SK-N-MC (cell line): ENCODE data around the gene CCDC88B.
"Not testable (repeated sequence)": the region's sequence is repeated elsewhere in the genome, so short reads cannot be mapped to it uniquely, and the experiment has no call there.

Experiments
- DNase-seq: peaks from one replicate; pipeline ENCODE4 v3.0.0-alpha.2; 2011; ENCODE audit warnings: low read depth, low spot score
- H3K27ac ChIP-seq: fragments of 200-600 bp; sonication (generic); 2 replicates; pipeline ENCODE4 v1.5.1; 2016; ENCODE audit warnings: mixed run types
- H3K36me3 ChIP-seq: fragments of 200-600 bp; sonication (generic); 2 replicates; pipeline ENCODE4 v1.6.1; 2017; ENCODE audit warnings: antibody characterized with exemption, low read length, mixed read lengths; ENCODE audit not compliant: insufficient read depth
- H3K4me3 ChIP-seq: fragments of 200-600 bp; sonication (generic); 2 replicates; pipeline ENCODE4 v1.5.1; 2016
- H3K9ac ChIP-seq: fragments of 200-600 bp; sonication (generic); 2 replicates; pipeline ENCODE4 v1.8.0; 2017; ENCODE audit warnings: mixed run types, mixed read lengths; ENCODE audit not compliant: insufficient read length
- H3K9me3 ChIP-seq: fragments of 200-600 bp; sonication (generic); 2 replicates; pipeline ENCODE4 v1.6.1; 2017; ENCODE audit warnings: low read depth, mild to moderate bottlenecking, antibody characterized with exemption, low read length, moderate library complexity, mixed read lengths
- EZH2 ChIP-seq: fragments of 200-600 bp; sonication (generic); IDR thresholded peaks from one replicate; pipeline ENCODE4 v1.6.1; 2017; ENCODE audit warnings: antibody characterized with exemption
- FOXP2 ChIP-seq: optimal IDR thresholded peaks from 2 replicates; pipeline ENCODE3; 2011; ENCODE audit warnings: mild to moderate bottlenecking, moderate library complexity; ENCODE audit not compliant: insufficient read depth; ENCODE audit errors: extremely low read length, control extremely low read depth
- POLR2AphosphoS5 ChIP-seq: IDR thresholded peaks from 2 replicates; pipeline ENCODE4 v1.6.1; 2012; ENCODE audit warnings: mild to moderate bottlenecking, low read depth, low read length, borderline replicate concordance

Gene CCDC88B

DNA sequence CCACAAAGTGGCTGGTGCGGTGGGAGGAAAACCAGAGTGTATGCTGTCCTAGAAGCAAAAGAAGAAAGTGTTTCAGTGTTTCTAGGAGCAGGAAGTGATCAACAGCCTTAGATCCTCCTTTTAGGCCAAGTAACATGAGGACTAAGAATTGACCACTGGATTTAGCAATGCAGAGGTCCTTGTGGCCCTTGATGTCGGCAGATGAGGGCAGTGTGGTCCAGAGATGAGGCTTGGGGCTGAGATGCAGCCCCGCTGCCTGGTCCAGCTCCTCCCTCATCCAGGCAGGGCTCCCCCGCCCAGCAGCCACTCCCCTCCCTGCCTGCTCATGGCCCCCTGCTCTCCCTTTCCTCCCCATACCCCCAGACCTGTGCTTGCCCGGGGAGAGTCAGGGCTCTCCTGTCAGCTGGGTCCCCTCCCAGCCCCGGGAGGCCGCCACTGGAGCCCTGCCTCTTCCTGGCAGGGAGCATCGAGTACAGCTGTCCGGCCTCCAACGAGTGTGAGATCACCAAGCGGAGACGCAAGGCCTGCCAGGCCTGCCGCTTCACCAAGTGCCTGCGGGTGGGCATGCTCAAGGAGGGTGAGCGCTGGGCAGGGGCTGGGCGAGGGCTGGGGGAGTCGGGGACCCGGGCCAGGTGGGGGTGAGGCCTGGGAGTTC is 26.4 kb upstream of the CCDC88B start:
- no peak overlapping the region for H3K9ac ChIP-seq
- H3K27ac ChIP-seq: no peak overlapping the region
- TF ChIP-seq EZH2: no peak
- TF ChIP-seq FOXP2: no peak
- no peak for TF ChIP-seq POLR2AphosphoS5
- H3K36me3 ChIP-seq: peaks cover 5% of the 10 kb centered on the region; the same call in 1 of the 2 replicates
- no peaks in the 10 kb centered on the region for H3K9me3 ChIP-seq
- H3K4me3 ChIP-seq: no peak overlapping the region
- DNase-seq: no peak

DNA sequence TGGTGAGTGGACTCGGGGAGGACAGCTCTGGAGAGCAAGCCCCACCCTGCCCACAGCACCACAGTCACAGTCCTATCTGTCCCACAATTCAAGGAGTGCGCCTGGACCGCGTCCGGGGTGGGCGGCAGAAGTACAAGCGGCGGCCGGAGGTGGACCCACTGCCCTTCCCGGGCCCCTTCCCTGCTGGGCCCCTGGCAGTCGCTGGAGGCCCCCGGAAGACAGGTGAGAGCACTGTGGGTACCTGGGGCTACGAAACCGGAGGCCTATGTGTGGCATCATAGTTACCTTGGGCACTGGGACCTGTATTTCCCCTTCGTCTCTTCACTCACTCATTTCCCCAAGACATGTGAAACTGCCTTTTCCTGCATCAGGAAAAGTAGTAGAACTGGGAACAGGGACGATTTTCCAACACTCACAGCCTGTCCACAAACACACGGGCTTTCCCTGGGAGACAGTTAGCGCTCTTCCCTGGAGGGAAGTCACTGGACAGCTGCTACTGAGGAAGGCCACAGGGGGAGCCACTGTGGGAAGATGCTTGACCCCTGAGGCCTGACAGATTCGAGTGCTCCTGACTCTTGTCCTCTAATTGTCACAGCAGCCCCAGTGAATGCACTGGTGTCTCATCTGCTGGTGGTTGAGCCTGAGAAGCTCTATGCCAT is 25.7 kb upstream of the CCDC88B start:
- Histone ChIP-seq H3K36me3 (peaks cover 5% of the 10 kb centered on the region; the same call in 1 of the 2 replicates), H3K4me3 (no peak overlapping the region), H3K9ac (no peak overlapping the region), H3K9me3 (no peaks in the 10 kb centered on the region), H3K27ac (no peak overlapping the region)
- no peak for DNase-seq
- TF ChIP-seq POLR2AphosphoS5 (no peak), FOXP2 (no peak)

DNA sequence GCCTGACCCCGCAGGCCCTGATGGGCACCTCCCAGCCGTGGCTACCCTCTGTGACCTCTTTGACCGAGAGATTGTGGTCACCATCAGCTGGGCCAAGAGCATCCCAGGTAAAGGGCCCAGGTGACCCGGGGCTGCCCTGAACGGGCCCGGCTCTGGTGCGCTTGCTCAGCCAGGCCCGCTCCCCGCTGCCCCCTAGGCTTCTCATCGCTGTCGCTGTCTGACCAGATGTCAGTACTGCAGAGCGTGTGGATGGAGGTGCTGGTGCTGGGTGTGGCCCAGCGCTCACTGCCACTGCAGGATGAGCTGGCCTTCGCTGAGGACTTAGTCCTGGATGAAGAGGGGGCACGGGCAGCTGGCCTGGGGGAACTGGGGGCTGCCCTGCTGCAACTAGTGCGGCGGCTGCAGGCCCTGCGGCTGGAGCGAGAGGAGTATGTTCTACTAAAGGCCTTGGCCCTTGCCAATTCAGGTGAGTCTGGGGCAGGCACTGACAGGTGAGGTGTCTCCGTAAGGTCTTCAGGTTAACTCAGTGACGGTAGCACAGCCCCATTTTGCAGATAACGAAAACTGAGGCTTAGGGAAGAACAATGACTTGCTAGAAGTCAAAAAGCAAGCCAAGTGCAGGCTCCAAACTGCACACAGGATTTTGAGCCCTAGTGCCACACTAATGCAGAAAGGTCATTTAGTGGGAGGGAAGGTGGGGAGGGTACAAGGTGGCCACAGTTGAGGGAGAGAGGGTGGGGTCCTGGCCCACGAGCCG is 25.0 kb upstream of the CCDC88B start:
- H3K9me3 ChIP-seq: no peaks in the 10 kb centered on the region
- no peak for TF ChIP-seq FOXP2
- peaks cover 5% of the 10 kb centered on the region; the same call in 1 of the 2 replicates for H3K36me3 ChIP-seq
- no peak overlapping the region for H3K4me3 ChIP-seq
- no peak overlapping the region for H3K9ac ChIP-seq
- no peak overlapping the region for H3K27ac ChIP-seq
- DNase-seq: no peak

GRCh38 chr11:64315667-64316526 is 24.1 kb upstream of the CCDC88B start:
- H3K36me3 ChIP-seq, DNase-seq, H3K9me3 ChIP-seq: not testable (repeated sequence)
- Histone ChIP-seq H3K4me3 (peak overlapping the region; percentile 96), H3K9ac (peak overlapping the region; percentile 97), H3K27ac (peak overlapping the region; percentile 100; the same call in 1 of the 2 replicates)
- TF ChIP-seq POLR2AphosphoS5: peak; percentile 10; the same call in 1 of the 2 replicates

GRCh38 chr11:64316672-64317324 is 23.2 kb upstream of the CCDC88B start:
- H3K9me3 ChIP-seq: no peaks in the 10 kb centered on the region
- H3K27ac ChIP-seq: peak overlapping the region; percentile 100
- H3K4me3 ChIP-seq: peak overlapping the region; percentile 96
- TF ChIP-seq FOXP2: no peak
- no peak for TF ChIP-seq POLR2AphosphoS5
- TF ChIP-seq EZH2: no peak
- peaks cover 5% of the 10 kb centered on the region; the same call in 1 of the 2 replicates for H3K36me3 ChIP-seq
- no peak for DNase-seq
- H3K9ac ChIP-seq: peak overlapping the region; percentile 97

DNA sequence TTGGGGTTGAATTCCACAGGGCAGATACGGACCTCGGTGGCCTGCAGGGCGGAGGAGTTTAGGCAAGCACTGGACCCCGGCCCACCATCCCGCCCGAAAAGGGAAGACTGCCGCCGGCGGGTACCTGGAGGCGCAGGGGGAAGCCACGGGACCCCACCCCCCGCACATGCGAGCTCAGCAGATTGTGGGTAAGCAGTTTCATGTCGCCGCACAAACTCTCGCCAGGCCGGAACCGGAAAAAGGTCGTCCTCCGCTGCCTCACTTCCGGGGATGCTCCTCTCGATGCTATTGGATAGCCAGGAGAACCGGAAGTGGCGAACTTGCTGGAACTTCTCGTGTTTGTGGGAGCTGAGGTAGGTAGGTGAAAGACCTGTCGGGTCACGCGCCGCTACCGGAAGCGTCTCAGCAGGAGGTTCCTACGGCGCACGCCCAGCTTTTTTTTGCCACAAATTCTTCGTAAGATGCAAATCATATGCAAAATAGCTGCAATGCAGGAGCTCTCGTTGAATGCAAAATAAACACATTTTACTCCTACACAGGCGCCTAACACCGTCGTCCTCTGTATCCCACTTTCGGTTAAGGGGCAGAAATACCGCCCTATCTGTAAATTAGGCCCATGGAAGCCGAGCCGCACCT is 22.6 kb upstream of the CCDC88B start, which contains the start of gene TRMT112:
TSS of gene TRMT112 (minus strand) at position 235 of the 636 bp plus-strand sequence. CDS start at position 202, 33 bp downstream.
- H3K36me3 ChIP-seq: peaks cover 5% of the 10 kb centered on the region; the same call in 1 of the 2 replicates
- H3K4me3 ChIP-seq: peak within 1 kb of the TSS; percentile 96
- no peaks in the 10 kb centered on the region for H3K9me3 ChIP-seq
- peak within 1 kb of the TSS; percentile 100 for H3K27ac ChIP-seq
- peak within 1 kb of the TSS; percentile 97 for H3K9ac ChIP-seq
- peak; percentile 92 for DNase-seq
- TF ChIP-seq POLR2AphosphoS5: peak; percentile 92
- no peak for TF ChIP-seq EZH2
- no peak for TF ChIP-seq FOXP2

GRCh38 chr11:64317961-64318765 is 21.8 kb upstream of the CCDC88B start, which contains the start of gene PRDX5:
Gene PRDX5 (plus strand): TSS chr11:64318121. CDS start chr11:64318216, 95 bp downstream.
- H3K4me3 ChIP-seq: peak within 1 kb of the TSS; percentile 96
- H3K9me3 ChIP-seq: no peaks in the 10 kb centered on the region
- peaks cover 5% of the 10 kb centered on the region; the same call in 1 of the 2 replicates for H3K36me3 ChIP-seq
- peak within 1 kb of the TSS; percentile 100 for H3K27ac ChIP-seq
- TF ChIP-seq EZH2: no peak
- no peak for TF ChIP-seq FOXP2
- TF ChIP-seq POLR2AphosphoS5: peak; percentile 72
- H3K9ac ChIP-seq: peak within 1 kb of the TSS; percentile 97
- DNase-seq: peak; percentile 90
